IMR-90 (cell line): ENCODE results near the gene CAST. TPM values are rescaled to one million over a fixed set of nuclear protein-coding genes. Genes with fewer than 3 reads are reported as not detected.

Source experiments
- ATAC-seq: fragments of 200-7000 bp; cut with Tn5 transposase; 2 replicates; pipeline ENCODE4 v1.9.1; 2020; ENCODE audit warnings: low read depth, mild to moderate bottlenecking, moderate library complexity
- BruUV-seq: library from RNA; stranded (reverse); fragments of 400-500 nt; replicated peaks from 2 replicates; lab custom pipeline; 2021; lab: Mats Ljungman, UMichigan
- CTCF ChIA-PET: fragments of 300-600 bp; formaldehyde crosslinking; extraction: SDS; loops from one replicate; lab custom pipeline; 2021; ENCODE audit warnings: antibody characterized with exemption; lab: Yijun Ruan, JAX
- POLR2A ChIA-PET: fragments of 300-600 bp; sonication (Branson Sonifier 250); formaldehyde crosslinking; loops from one replicate; lab custom pipeline; 2022; ENCODE audit warnings: antibody characterized with exemption; ENCODE audit not compliant: unreplicated experiment; lab: Charles Lee
- DNase-seq: peaks from one replicate; pipeline ENCODE4 v3.0.0; 2013
- H2AFZ ChIP-seq: replicated peaks from 2 replicates; pipeline ENCODE3; 2013; ENCODE audit warnings: low read length, mild to moderate bottlenecking; ENCODE audit not compliant: poor library complexity
- H2AK5ac ChIP-seq: 2 replicates; pipeline ENCODE4 v1.6.1; 2013; ENCODE audit warnings: low read depth, low read length, inconsistent platforms
- H2AK9ac ChIP-seq: replicated peaks from 2 replicates; pipeline ENCODE3; 2013; ENCODE audit warnings: mild to moderate bottlenecking, low read depth, low read length, moderate library complexity; ENCODE audit not compliant: poor library complexity
- H2BK120ac ChIP-seq: 2 replicates; pipeline ENCODE4 v1.6.1; 2013; ENCODE audit warnings: low read depth, low read length, inconsistent platforms
- H2BK15ac ChIP-seq: 3 replicates; pipeline ENCODE4 v1.6.1; 2013; ENCODE audit warnings: low read depth, low read length, inconsistent platforms
- H2BK20ac ChIP-seq: 2 replicates; pipeline ENCODE4 v1.6.1; 2013; ENCODE audit warnings: low read depth, mild to moderate bottlenecking, inconsistent platforms, low read length, moderate library complexity
- H2BK5ac ChIP-seq: 2 replicates; pipeline ENCODE4 v1.6.1; 2013; ENCODE audit warnings: mild to moderate bottlenecking, low read depth, low read length, inconsistent platforms; ENCODE audit not compliant: poor library complexity, severe bottlenecking
- H3K14ac ChIP-seq: replicated peaks from 2 replicates; pipeline ENCODE4 v1.6.1; 2013; ENCODE audit warnings: low read depth, low read length, inconsistent platforms
- H3K18ac ChIP-seq: 2 replicates; pipeline ENCODE4 v1.6.1; 2013; ENCODE audit warnings: low read depth, low read length, control low read depth
- H3K23ac ChIP-seq: 2 replicates; pipeline ENCODE4 v1.6.1; 2013; ENCODE audit warnings: low read depth, low read length, inconsistent platforms
- H3K27ac ChIP-seq: 2 replicates; pipeline ENCODE4 v1.5.1; 2013; ENCODE audit warnings: mild to moderate bottlenecking, control low read depth, low read length; ENCODE audit not compliant: insufficient read depth
- H3K27me3 ChIP-seq: 2 replicates; pipeline ENCODE4 v1.6.1; 2013; ENCODE audit warnings: low read length; ENCODE audit not compliant: control insufficient read depth, insufficient read depth
- H3K36me3 ChIP-seq: 2 replicates; pipeline ENCODE4 v1.6.1; 2013; ENCODE audit warnings: low read length, mixed read lengths; ENCODE audit not compliant: control insufficient read depth, insufficient read depth
- H3K4ac ChIP-seq: 2 replicates; pipeline ENCODE4 v1.6.1; 2013; ENCODE audit warnings: low read depth, low read length, inconsistent platforms
- H3K4me1 ChIP-seq: 2 replicates; pipeline ENCODE4 v1.6.1; 2013; ENCODE audit warnings: low read length, mixed read lengths; ENCODE audit not compliant: control insufficient read depth, insufficient read depth
- H3K4me2 ChIP-seq: 2 replicates; pipeline ENCODE4 v1.6.1; 2013; ENCODE audit warnings: low read depth, mild to moderate bottlenecking, control low read depth, low read length, moderate library complexity
- H3K4me3 ChIP-seq: 2 replicates; pipeline ENCODE4 v1.5.1; 2013; ENCODE audit warnings: low read depth, mild to moderate bottlenecking, control low read depth, low read length, moderate library complexity; ENCODE audit not compliant: insufficient read depth
- H3K56ac ChIP-seq: 2 replicates; pipeline ENCODE4 v1.6.1; 2013; ENCODE audit warnings: low read length, inconsistent platforms; ENCODE audit not compliant: insufficient read depth; ENCODE audit errors: extremely low read depth
- H3K79me1 ChIP-seq, 2 experiments: 2 replicates each; pipeline ENCODE4 v1.6.1; 2013; ENCODE audit warnings: low read length in 2 of 2, inconsistent platforms in 1 of 2, low read depth in 1 of 2
- H3K9ac ChIP-seq: 2 replicates; pipeline ENCODE4 v1.6.1; 2013; ENCODE audit warnings: low read depth, low read length, control low read depth
- H3K9me1 ChIP-seq: 2 replicates; pipeline ENCODE4 v1.6.1; 2013; ENCODE audit warnings: low read length, inconsistent platforms; ENCODE audit not compliant: insufficient read depth
- H3K9me3 ChIP-seq: 2 replicates; pipeline ENCODE4 v1.6.1; 2013; ENCODE audit warnings: low read length; ENCODE audit not compliant: control insufficient read depth, insufficient read depth
- H4K20me1 ChIP-seq: 2 replicates; pipeline ENCODE4 v1.6.1; 2013; ENCODE audit warnings: low read length, inconsistent platforms; ENCODE audit not compliant: insufficient read depth
- H4K5ac ChIP-seq: 2 replicates; pipeline ENCODE4 v1.6.1; 2013; ENCODE audit warnings: mild to moderate bottlenecking, low read depth, low read length, control low read depth
- H4K8ac ChIP-seq, 2 experiments: 2 replicates each; pipeline ENCODE4 v1.6.1; 2013; ENCODE audit warnings: low read depth in 2 of 2, low read length in 2 of 2, control low read depth in 1 of 2, inconsistent platforms in 1 of 2
- H4K91ac ChIP-seq: 2 replicates; pipeline ENCODE4 v1.6.1; 2013; ENCODE audit warnings: low read depth, low read length, inconsistent platforms; ENCODE audit not compliant: insufficient read depth
- BHLHE40 ChIP-seq: fragments of 150-350 bp; IDR thresholded peaks from 2 replicates; pipeline ENCODE4 v1.6.1; 2016; ENCODE audit warnings: mild to moderate bottlenecking, low read depth, low read length
- CEBPB ChIP-seq: IDR thresholded peaks from 2 replicates; pipeline ENCODE4 v1.6.1; 2012; ENCODE audit warnings: low read depth, low read length, improper control_type of control experiment
- CHD1 ChIP-seq: IDR thresholded peaks from 2 replicates; pipeline ENCODE4 v1.6.1; 2012; ENCODE audit warnings: low read depth, low read length, improper control_type of control experiment
- CTCF ChIP-seq: conservative IDR thresholded peaks from 2 replicates; pipeline ENCODE4 v1.5.1; 2012; ENCODE audit warnings: mild to moderate bottlenecking, low read depth, low read length, improper control_type of control experiment
- FOS ChIP-seq: fragments of 150-350 bp; IDR thresholded peaks from 2 replicates; pipeline ENCODE4 v1.6.1; 2016; ENCODE audit warnings: low read depth, low read length
- MAFK ChIP-seq: IDR thresholded peaks from 2 replicates; pipeline ENCODE4 v1.6.1; 2012; ENCODE audit warnings: low read depth, low read length, improper control_type of control experiment
- MAZ ChIP-seq: IDR thresholded peaks from 2 replicates; pipeline ENCODE4 v1.6.1; 2012; ENCODE audit warnings: low read depth, mild to moderate bottlenecking, low read length, improper control_type of control experiment, moderate library complexity, borderline replicate concordance
- MXI1 ChIP-seq: IDR thresholded peaks from 2 replicates; pipeline ENCODE4 v1.6.1; 2012; ENCODE audit warnings: low read depth, mild to moderate bottlenecking, low read length, moderate library complexity, borderline replicate concordance
- NFE2L2 ChIP-seq: fragments of 150-350 bp; IDR thresholded peaks from 2 replicates; pipeline ENCODE4 v1.6.1; 2016; ENCODE audit warnings: low read depth, mild to moderate bottlenecking, low read length
- POLR2A ChIP-seq: IDR thresholded peaks from 2 replicates; pipeline ENCODE4 v1.6.1; 2012; ENCODE audit warnings: mild to moderate bottlenecking, low read depth, low read length
- RAD21 ChIP-seq: IDR thresholded peaks from 2 replicates; pipeline ENCODE4 v1.6.1; 2012; ENCODE audit warnings: low read length, improper control_type of control experiment
- RCOR1 ChIP-seq: IDR thresholded peaks from 2 replicates; pipeline ENCODE4 v1.6.1; 2012; ENCODE audit warnings: mild to moderate bottlenecking, low read length, improper control_type of control experiment; ENCODE audit not compliant: insufficient replicate concordance
- RFX5 ChIP-seq: IDR thresholded peaks from 2 replicates; pipeline ENCODE4 v1.8.0; 2012; ENCODE audit warnings: low read depth, mild to moderate bottlenecking, low read length, moderate library complexity
- SMC3 ChIP-seq: fragments of 150-350 bp; IDR thresholded peaks from 2 replicates; pipeline ENCODE4 v1.6.1; 2016; ENCODE audit warnings: low read depth, mild to moderate bottlenecking, antibody characterized with exemption, low read length, moderate library complexity
- USF2 ChIP-seq: fragments of 150-350 bp; IDR thresholded peaks from 2 replicates; pipeline ENCODE4 v1.6.1; 2017; ENCODE audit warnings: mild to moderate bottlenecking, antibody characterized with exemption, low read length, low read depth
- WGBS, 2 experiments: methylation state at CpG; one replicate each; pipeline versions ENCODE4 v1.1.5 to v1.1.7; 2013; ENCODE audit warnings: missing lambda C conversion rate in 2 of 2; ENCODE audit not compliant: insufficient read length in 1 of 2; ENCODE audit errors: extremely low coverage in 2 of 2; 5-methylcytosine and 5-hydroxymethylcytosine counted together
- dilution Hi-C: fragments of 300-500 bp; cut with HindIII; formaldehyde crosslinking; loops from one replicate; pipeline ENCODE4 v1.14.3; 2018; ENCODE audit warnings: low sequenced_read_pairs; ENCODE audit not compliant: unreplicated experiment
- in situ Hi-C: fragments of 300-500 bp; cut with MboI; formaldehyde crosslinking; loops from 3 replicates; pipeline ENCODE4 v1.14.3; 2019; ENCODE audit warnings: low sequenced_read_pairs, inconsistent platforms, mixed read lengths
- intact Hi-C: fragments of 100-400 bp; cut with micrococcal nuclease; formaldehyde crosslinking; loops from 2 replicates; pipeline ENCODE4 v1.10.0; 2022
- polyA plus RNA-seq, 3 experiments: library from polyadenylated mRNA; depleted of rRNA; stranded (reverse); fragments of >200 nt; gene quantifications; 2 replicates each; pipeline ENCODE4 v1.2.3, GENCODE V29; 2012; ENCODE audit warnings: low replicate concordance in 1 of 3
- total RNA-seq: library from RNA; depleted of rRNA; stranded (reverse); fragments of >200 nt; gene quantifications from 2 replicates; pipeline ENCODE4 v1.2.3, GENCODE V29; 2012
- TF ChIP-seq, protein P1 (sequence below): fragments of 150-350 bp; IDR thresholded peaks from 2 replicates; pipeline ENCODE4 v1.6.1; 2016; ENCODE audit warnings: low read depth, mild to moderate bottlenecking, low read length, moderate library complexity, borderline replicate concordance

The CAST gene
- total and polyA plus RNA-seq, 2 of the 4 experiments (the other 2 are of a cell fraction): 91.3 to 128 TPM

GRCh38 chr5:96720408-96720807 is 58.2 kb downstream of the CAST start:
- peaks cover 6% of the 10 kb centered on the region for H3K36me3 ChIP-seq
- no peak overlapping the region for H2BK15ac ChIP-seq
- H3K56ac ChIP-seq: no peak overlapping the region
- H4K91ac ChIP-seq: no peak overlapping the region
- peaks cover 32% of the 10 kb centered on the region for H4K20me1 ChIP-seq
- no peak overlapping the region for H2AFZ ChIP-seq
- no TSS peak for BruUV-seq
- H3K18ac ChIP-seq: no peak overlapping the region
- dilution Hi-C loops: no loop called here
- H3K4me1 ChIP-seq: peaks cover 4% of the 10 kb centered on the region
- H4K5ac ChIP-seq: no peak overlapping the region
- no peak overlapping the region for H3K23ac ChIP-seq
- CTCF ChIA-PET: interaction anchor here (1.0 to 1.6 kb wide), 2 partner anchors 22 to 106 kb away, joined by 5 to 6 read pairs; no protein-coding TSS in a partner anchor
- no CpG with 5 or more reads among the region's 2 CpGs for WGBS, 2 experiments
- TF ChIP-seq BHLHE40 (no peak), CTCF (no peak), MAFK (no peak), POLR2A (no peak), CEBPB (no peak), RCOR1 (no peak), CHD1 (no peak), FOS (no peak), RAD21 (no peak), SMC3 (no peak), RFX5 (no peak), MXI1 (no peak), USF2 (no peak), MAZ (no peak), NFE2L2 (no peak)
- TF ChIP-seq, protein P1, sequence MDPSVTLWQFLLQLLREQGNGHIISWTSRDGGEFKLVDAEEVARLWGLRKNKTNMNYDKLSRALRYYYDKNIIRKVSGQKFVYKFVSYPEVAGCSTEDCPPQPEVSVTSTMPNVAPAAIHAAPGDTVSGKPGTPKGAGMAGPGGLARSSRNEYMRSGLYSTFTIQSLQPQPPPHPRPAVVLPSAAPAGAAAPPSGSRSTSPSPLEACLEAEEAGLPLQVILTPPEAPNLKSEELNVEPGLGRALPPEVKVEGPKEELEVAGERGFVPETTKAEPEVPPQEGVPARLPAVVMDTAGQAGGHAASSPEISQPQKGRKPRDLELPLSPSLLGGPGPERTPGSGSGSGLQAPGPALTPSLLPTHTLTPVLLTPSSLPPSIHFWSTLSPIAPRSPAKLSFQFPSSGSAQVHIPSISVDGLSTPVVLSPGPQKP: no peak
- H3K9me3 ChIP-seq: no peaks in the 10 kb centered on the region
- no peak overlapping the region for H2AK5ac ChIP-seq
- no peak overlapping the region for H2BK120ac ChIP-seq
- DNase-seq (no peak), ATAC-seq (no peak)
- H3K4ac ChIP-seq: no peak overlapping the region
- no peak overlapping the region for H2BK20ac ChIP-seq
- H3K4me3 ChIP-seq: no peak overlapping the region
- no peak overlapping the region for H2AK9ac ChIP-seq
- POLR2A ChIA-PET: no interaction called here
- H2BK5ac ChIP-seq: no peak overlapping the region
- H3K27me3 ChIP-seq: no peaks in the 10 kb centered on the region
- no peak overlapping the region for H3K9ac ChIP-seq
- no peak overlapping the region for H3K4me2 ChIP-seq
- peaks cover 26% of the 10 kb centered on the region for H3K9me1 ChIP-seq
- no peak overlapping the region for H3K27ac ChIP-seq
- in situ Hi-C loops: no loop called here
- H3K14ac ChIP-seq: no peak overlapping the region
- intact Hi-C loops: no loop called here
- no peak overlapping the region for H4K8ac ChIP-seq
- peaks cover 50 to 83% of the 10 kb centered on the region in 2 experiments for H3K79me1 ChIP-seq
